SK-N-SH (cell line): ENCODE data around the gene C1orf159. TPM values are rescaled to one million over a fixed set of nuclear protein-coding genes. Genes with fewer than 3 reads are reported as not detected.

Experiments used
- CTCF ChIA-PET: fragments of 300-600, 350-600 bp; formaldehyde crosslinking; extraction: SDS; loops from one replicate; lab custom pipeline; 2021; lab: Yijun Ruan, JAX
- POLR2A ChIA-PET: fragments of 350-600 bp; sonication (Branson Sonifier 250); formaldehyde crosslinking; extraction: SDS; loops from one replicate; lab custom pipeline; 2020; ENCODE audit warnings: antibody characterized with exemption, inconsistent platforms; lab: Yijun Ruan, JAX
- DNase-seq: peaks from one replicate; pipeline ENCODE4 v3.0.0; 2012
- H2AFZ ChIP-seq: fragments of 200-600 bp; sonication (generic); 2 replicates; pipeline ENCODE4 v1.8.1; 2016; ENCODE audit warnings: antibody characterized with exemption, mild to moderate bottlenecking, low read depth
- H3F3A ChIP-seq: fragments of 200-600 bp; sonication (generic); replicated peaks from 2 replicates; pipeline ENCODE3; 2016; ENCODE audit warnings: antibody characterized with exemption, mild to moderate bottlenecking; ENCODE audit not compliant: insufficient read depth
- H3K27ac ChIP-seq, 2 experiments: fragments of 200-500 bp in 1 of 2; fragments of 200-600 bp in 1 of 2; sonication (Bioruptor generic) in 1 of 2; sonication (generic), shearing (Covaris generic) in 1 of 2; 2 replicates each; pipeline versions ENCODE4 v1.5.1 to v1.6.1; 2014 to 2016; ENCODE audit warnings: low read depth in 2 of 2, inconsistent platforms in 1 of 2, low read length in 1 of 2, mild to moderate bottlenecking in 1 of 2, mixed read lengths in 1 of 2
- H3K27me3 ChIP-seq: fragments of 200-600 bp; sonication (generic), shearing (Covaris generic); 2 replicates; pipeline ENCODE4 v1.6.1; 2016; ENCODE audit warnings: mixed run types; ENCODE audit not compliant: insufficient read depth
- H3K36me3 ChIP-seq, 2 experiments: fragments of 200-500 bp in 1 of 2; fragments of 200-600 bp in 1 of 2; sonication (Bioruptor generic) in 1 of 2; sonication (generic) in 1 of 2; replicated peaks in 1 of 2; 2 replicates each; pipeline versions ENCODE3 to v1.5.1; 2014 to 2016; ENCODE audit warnings: low read length in 1 of 2, mild to moderate bottlenecking in 1 of 2; ENCODE audit not compliant: insufficient read depth in 2 of 2, control insufficient read depth in 1 of 2
- H3K4me1 ChIP-seq, 2 experiments: fragments of 200-500 bp in 1 of 2; fragments of 200-600 bp in 1 of 2; sonication (Bioruptor generic) in 1 of 2; sonication (generic), shearing (Covaris generic) in 1 of 2; 2 replicates each; pipeline versions ENCODE4 v1.5.1 to v1.6.1; 2014 to 2016; ENCODE audit warnings: low read depth in 1 of 2, low read length in 1 of 2, mixed run types in 1 of 2; ENCODE audit not compliant: insufficient read depth in 2 of 2, control insufficient read depth in 1 of 2
- H3K4me2 ChIP-seq: fragments of 200-600 bp; sonication (generic), shearing (Covaris generic); 2 replicates; pipeline ENCODE4 v1.6.1; 2017; ENCODE audit warnings: mixed run types
- H3K4me3 ChIP-seq, 2 experiments: fragments of 200-500 bp in 1 of 2; fragments of 200-600 bp in 1 of 2; sonication (Bioruptor generic) in 1 of 2; sonication (generic), shearing (Covaris generic) in 1 of 2; 2 replicates each; pipeline versions ENCODE4 v1.5.1 to v1.8.1; 2014 to 2016; ENCODE audit warnings: low read depth in 2 of 2, inconsistent platforms in 1 of 2, low read length in 1 of 2, mild to moderate bottlenecking in 1 of 2, mixed read lengths in 1 of 2, moderate library complexity in 1 of 2
- H3K79me2 ChIP-seq: fragments of 200-600 bp; sonication (generic); 2 replicates; pipeline ENCODE4 v1.8.1; 2017; ENCODE audit warnings: mild to moderate bottlenecking; ENCODE audit not compliant: insufficient read depth
- H3K9ac ChIP-seq: fragments of 200-600 bp; sonication (generic); 2 replicates; pipeline ENCODE4 v1.6.1; 2017; ENCODE audit warnings: mixed run types
- H3K9me2 ChIP-seq: fragments of 200-600 bp; sonication (generic); 2 replicates; pipeline ENCODE4 v1.6.1; 2017; ENCODE audit warnings: mixed run types
- H3K9me3 ChIP-seq: fragments of 200-600 bp; sonication (generic); 2 replicates; pipeline ENCODE4 v1.6.1; 2017; ENCODE audit warnings: mixed run types, mild to moderate bottlenecking, moderate library complexity
- H4K20me1 ChIP-seq: fragments of 200-600 bp; sonication (generic); 2 replicates; pipeline ENCODE4 v1.6.1; 2017; ENCODE audit warnings: mild to moderate bottlenecking, mixed run types; ENCODE audit not compliant: insufficient read depth
- CHD2 ChIP-seq: fragments of 150-350 bp; IDR thresholded peaks from 2 replicates; pipeline ENCODE4 v1.6.1; 2018; ENCODE audit warnings: low read length; ENCODE audit not compliant: partially characterized antibody
- EP300 ChIP-seq, 2 experiments: IDR thresholded peaks; 2 replicates each; pipeline versions ENCODE4 v1.4.0 to v1.6.1; 2012; ENCODE audit warnings: borderline replicate concordance in 1 of 2, low read depth in 1 of 2, low read length in 1 of 2
- EZH2phosphoT487 ChIP-seq: fragments of 200-600 bp; sonication (generic); IDR thresholded peaks from 2 replicates; pipeline ENCODE4 v1.6.1; 2017; ENCODE audit warnings: low read depth, mixed run types, mild to moderate bottlenecking, antibody characterized with exemption, moderate library complexity, borderline replicate concordance
- FOSL2 ChIP-seq: IDR thresholded peaks from 2 replicates; pipeline ENCODE4 v1.4.0; 2012; ENCODE audit warnings: low read depth, mild to moderate bottlenecking, moderate library complexity, borderline replicate concordance
- FOXJ3 ChIP-seq: sonication (generic); formaldehyde crosslinking; IDR thresholded peaks from 2 replicates; pipeline ENCODE4 v1.5.1; 2020; ENCODE audit warnings: mild to moderate bottlenecking, missing genetic modification reagents
- FOXM1 ChIP-seq: IDR thresholded peaks from 2 replicates; pipeline ENCODE4 v1.4.0; 2012; ENCODE audit warnings: low read depth, mild to moderate bottlenecking
- GABPA ChIP-seq: IDR thresholded peaks from 2 replicates; pipeline ENCODE4 v1.4.0; 2012; ENCODE audit warnings: low read depth, mild to moderate bottlenecking
- JUND ChIP-seq: IDR thresholded peaks from 2 replicates; pipeline ENCODE4 v1.4.0; 2012
- MAX ChIP-seq: IDR thresholded peaks from 2 replicates; pipeline ENCODE4 v1.4.0; 2012; ENCODE audit warnings: low read depth
- MXI1 ChIP-seq: IDR thresholded peaks from 2 replicates; pipeline ENCODE4 v1.6.1; 2012; ENCODE audit warnings: mild to moderate bottlenecking, low read depth, low read length, improper control_type of control experiment
- RCOR1 ChIP-seq: fragments of 150-350 bp; IDR thresholded peaks from 2 replicates; pipeline ENCODE4 v1.6.1; 2017; ENCODE audit warnings: antibody characterized with exemption, low read length
- RFX5 ChIP-seq: IDR thresholded peaks from 2 replicates; pipeline ENCODE4 v1.6.1; 2012; ENCODE audit warnings: mild to moderate bottlenecking, improper control_type of control experiment, low read length
- WGBS: methylation state at CpG from one replicate; pipeline ENCODE4 v1.1.6; 2017; ENCODE audit warnings: low lambda C conversion rate; 5-methylcytosine and 5-hydroxymethylcytosine counted together
- polyA plus RNA-seq, 3 experiments: library from polyadenylated mRNA; depleted of rRNA; stranded (reverse); fragments of >200 nt; gene quantifications; 2 replicates each; pipeline ENCODE4 v1.2.3, GENCODE V29; 2012
- TF ChIP-seq, protein P1 (sequence below): IDR thresholded peaks from 2 replicates; pipeline ENCODE4; 2012
- TF ChIP-seq, protein P2 (sequence below): fragments of 150-350 bp; IDR thresholded peaks from 2 replicates; pipeline ENCODE4 v1.6.1; 2017; ENCODE audit warnings: antibody characterized with exemption, low read length, low read depth, borderline replicate concordance
- TF ChIP-seq, protein P3 (sequence below): IDR thresholded peaks from 2 replicates; pipeline ENCODE4 v1.4.0; 2012; ENCODE audit warnings: low read depth, borderline replicate concordance
- TF ChIP-seq, protein P4 (sequence below): IDR thresholded peaks from 2 replicates; pipeline ENCODE4 v1.6.1; 2012; ENCODE audit warnings: mild to moderate bottlenecking, low read depth, low read length, moderate library complexity

C1orf159 gene
- polyA plus RNA-seq, 1 of the 3 experiments (the other 2 are of a cell fraction) = 10.2 TPM

GRCh38 chr1:1132956-1133750, 17.3 kb upstream of the C1orf159 start:
- no peak overlapping the region for H3K27ac ChIP-seq
- H4K20me1 ChIP-seq = no peaks in the 10 kb centered on the region
- WGBS = 60% methylated on average over 7 of the region's 32 CpGs
- no peaks in the 10 kb centered on the region for H3F3A ChIP-seq
- H3K9ac ChIP-seq = no peak overlapping the region
- no peak for DNase-seq
- H3K36me3 ChIP-seq = no peaks in the 10 kb centered on the region
- no peak for TF ChIP-seq EP300 (IDR thresholded peaks at IDR 0.05; ENCODE audit: borderline replicate concordance in 1 of 2, low read depth in 1 of 2, low read length in 1 of 2)
- TF ChIP-seq, all 33 proteins: peak for 0
- no peaks in the 10 kb centered on the region for H3K79me2 ChIP-seq
- H3K9me2 ChIP-seq = no peaks in the 10 kb centered on the region
- ChIA-PET CTCF (interaction anchor here (1.0 kb wide), 1 partner anchor 11 kb away, joined by 3 read pairs; no protein-coding TSS in a partner anchor), POLR2A (no interaction called here)
- H3K4me3 ChIP-seq = no peak overlapping the region
- no peak overlapping the region for H3K4me2 ChIP-seq
- no peaks in the 10 kb centered on the region for H3K9me3 ChIP-seq
- H3K4me1 ChIP-seq = no peaks in the 10 kb centered on the region
- H3K27me3 ChIP-seq = no peaks in the 10 kb centered on the region
- no peak overlapping the region for H2AFZ ChIP-seq

DNA sequence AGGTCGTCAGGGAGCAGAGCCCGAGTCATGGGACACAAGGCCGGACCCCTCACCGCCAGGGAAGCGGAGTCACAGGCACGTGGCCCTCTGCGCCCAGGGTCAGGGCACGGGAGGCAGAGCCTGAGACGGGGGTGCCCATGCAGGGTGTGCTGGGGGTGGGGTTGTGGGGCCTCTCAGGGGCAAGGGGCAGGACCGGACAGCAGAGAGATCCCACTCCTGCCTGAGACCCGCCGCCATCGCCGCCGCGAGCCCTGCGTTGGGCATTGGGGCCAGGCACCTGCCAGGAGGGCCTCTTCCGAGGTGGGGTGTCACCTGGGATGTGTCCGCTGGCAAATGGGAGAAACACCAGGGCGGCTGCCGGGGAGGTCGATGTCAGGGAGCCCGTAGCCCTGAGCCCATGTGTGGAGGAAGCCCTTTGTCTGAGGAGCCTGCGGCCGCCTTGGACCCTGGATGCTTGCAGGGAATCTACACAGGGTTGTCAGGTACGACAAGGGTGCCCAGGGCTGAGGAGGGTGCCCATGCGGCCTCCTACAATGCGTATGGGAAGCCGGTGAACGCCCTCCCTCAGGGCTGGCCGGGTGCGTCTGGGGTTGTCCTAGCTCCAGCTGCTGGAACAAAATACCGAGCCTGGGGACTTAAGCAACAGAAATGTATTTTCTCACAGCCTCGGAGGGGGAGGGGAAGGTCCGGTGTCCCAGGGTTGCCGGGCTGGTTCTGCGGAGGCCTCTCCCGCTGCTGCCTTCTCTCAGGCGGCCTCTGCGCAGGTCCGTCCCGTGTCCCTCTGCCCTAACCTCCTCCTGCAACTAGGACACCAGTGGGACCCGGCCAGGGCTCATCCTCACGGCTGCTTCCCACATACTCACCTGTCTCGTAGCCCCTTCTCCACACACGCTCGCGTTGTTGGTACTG, 16.4 kb upstream of the C1orf159 start:
- no peak overlapping the region for H3K27ac ChIP-seq
- no peaks in the 10 kb centered on the region for H3K27me3 ChIP-seq
- ChIA-PET CTCF (no interaction called here), POLR2A (no interaction called here)
- no peaks in the 10 kb centered on the region for H3K9me2 ChIP-seq
- no peaks in the 10 kb centered on the region for H3K79me2 ChIP-seq
- no peaks in the 10 kb centered on the region for H3F3A ChIP-seq
- no peak for DNase-seq
- H3K9me3 ChIP-seq = no peaks in the 10 kb centered on the region
- no peaks in the 10 kb centered on the region for H4K20me1 ChIP-seq
- no peaks in the 10 kb centered on the region for H3K36me3 ChIP-seq
- H3K9ac ChIP-seq = no peak overlapping the region
- H3K4me2 ChIP-seq = no peak overlapping the region
- H3K4me1 ChIP-seq = no peaks in the 10 kb centered on the region
- 74% methylated on average over 24 of the region's 48 CpGs for WGBS
- H2AFZ ChIP-seq = no peak overlapping the region
- H3K4me3 ChIP-seq = no peak overlapping the region
- TF ChIP-seq FOXJ3 (CRISPR knock-in tag) (no peak), EZH2phosphoT487 (no peak), FOXM1 (no peak), GABPA (no peak), RCOR1 (no peak), FOSL2 (no peak), EP300 (IDR thresholded peaks at IDR 0.05; ENCODE audit: borderline replicate concordance in 1 of 2, low read depth in 1 of 2, low read length in 1 of 2) (no peak), CHD2 (no peak), MXI1 (no peak), RFX5 (no peak), MAX (no peak), JUND (no peak)
- TF ChIP-seq, protein P1, sequence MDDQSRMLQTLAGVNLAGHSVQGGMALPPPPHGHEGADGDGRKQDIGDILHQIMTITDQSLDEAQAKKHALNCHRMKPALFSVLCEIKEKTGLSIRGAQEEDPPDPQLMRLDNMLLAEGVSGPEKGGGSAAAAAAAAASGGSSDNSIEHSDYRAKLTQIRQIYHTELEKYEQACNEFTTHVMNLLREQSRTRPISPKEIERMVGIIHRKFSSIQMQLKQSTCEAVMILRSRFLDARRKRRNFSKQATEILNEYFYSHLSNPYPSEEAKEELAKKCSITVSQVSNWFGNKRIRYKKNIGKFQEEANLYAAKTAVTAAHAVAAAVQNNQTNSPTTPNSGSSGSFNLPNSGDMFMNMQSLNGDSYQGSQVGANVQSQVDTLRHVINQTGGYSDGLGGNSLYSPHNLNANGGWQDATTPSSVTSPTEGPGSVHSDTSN = no peak
- TF ChIP-seq, protein P2, sequence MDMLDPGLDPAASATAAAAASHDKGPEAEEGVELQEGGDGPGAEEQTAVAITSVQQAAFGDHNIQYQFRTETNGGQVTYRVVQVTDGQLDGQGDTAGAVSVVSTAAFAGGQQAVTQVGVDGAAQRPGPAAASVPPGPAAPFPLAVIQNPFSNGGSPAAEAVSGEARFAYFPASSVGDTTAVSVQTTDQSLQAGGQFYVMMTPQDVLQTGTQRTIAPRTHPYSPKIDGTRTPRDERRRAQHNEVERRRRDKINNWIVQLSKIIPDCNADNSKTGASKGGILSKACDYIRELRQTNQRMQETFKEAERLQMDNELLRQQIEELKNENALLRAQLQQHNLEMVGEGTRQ = no peak
- TF ChIP-seq, protein P3, sequence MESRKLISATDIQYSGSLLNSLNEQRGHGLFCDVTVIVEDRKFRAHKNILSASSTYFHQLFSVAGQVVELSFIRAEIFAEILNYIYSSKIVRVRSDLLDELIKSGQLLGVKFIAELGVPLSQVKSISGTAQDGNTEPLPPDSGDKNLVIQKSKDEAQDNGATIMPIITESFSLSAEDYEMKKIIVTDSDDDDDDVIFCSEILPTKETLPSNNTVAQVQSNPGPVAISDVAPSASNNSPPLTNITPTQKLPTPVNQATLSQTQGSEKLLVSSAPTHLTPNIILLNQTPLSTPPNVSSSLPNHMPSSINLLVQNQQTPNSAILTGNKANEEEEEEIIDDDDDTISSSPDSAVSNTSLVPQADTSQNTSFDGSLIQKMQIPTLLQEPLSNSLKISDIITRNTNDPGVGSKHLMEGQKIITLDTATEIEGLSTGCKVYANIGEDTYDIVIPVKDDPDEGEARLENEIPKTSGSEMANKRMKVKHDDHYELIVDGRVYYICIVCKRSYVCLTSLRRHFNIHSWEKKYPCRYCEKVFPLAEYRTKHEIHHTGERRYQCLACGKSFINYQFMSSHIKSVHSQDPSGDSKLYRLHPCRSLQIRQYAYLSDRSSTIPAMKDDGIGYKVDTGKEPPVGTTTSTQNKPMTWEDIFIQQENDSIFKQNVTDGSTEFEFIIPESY = no peak
- TF ChIP-seq, protein P4, sequence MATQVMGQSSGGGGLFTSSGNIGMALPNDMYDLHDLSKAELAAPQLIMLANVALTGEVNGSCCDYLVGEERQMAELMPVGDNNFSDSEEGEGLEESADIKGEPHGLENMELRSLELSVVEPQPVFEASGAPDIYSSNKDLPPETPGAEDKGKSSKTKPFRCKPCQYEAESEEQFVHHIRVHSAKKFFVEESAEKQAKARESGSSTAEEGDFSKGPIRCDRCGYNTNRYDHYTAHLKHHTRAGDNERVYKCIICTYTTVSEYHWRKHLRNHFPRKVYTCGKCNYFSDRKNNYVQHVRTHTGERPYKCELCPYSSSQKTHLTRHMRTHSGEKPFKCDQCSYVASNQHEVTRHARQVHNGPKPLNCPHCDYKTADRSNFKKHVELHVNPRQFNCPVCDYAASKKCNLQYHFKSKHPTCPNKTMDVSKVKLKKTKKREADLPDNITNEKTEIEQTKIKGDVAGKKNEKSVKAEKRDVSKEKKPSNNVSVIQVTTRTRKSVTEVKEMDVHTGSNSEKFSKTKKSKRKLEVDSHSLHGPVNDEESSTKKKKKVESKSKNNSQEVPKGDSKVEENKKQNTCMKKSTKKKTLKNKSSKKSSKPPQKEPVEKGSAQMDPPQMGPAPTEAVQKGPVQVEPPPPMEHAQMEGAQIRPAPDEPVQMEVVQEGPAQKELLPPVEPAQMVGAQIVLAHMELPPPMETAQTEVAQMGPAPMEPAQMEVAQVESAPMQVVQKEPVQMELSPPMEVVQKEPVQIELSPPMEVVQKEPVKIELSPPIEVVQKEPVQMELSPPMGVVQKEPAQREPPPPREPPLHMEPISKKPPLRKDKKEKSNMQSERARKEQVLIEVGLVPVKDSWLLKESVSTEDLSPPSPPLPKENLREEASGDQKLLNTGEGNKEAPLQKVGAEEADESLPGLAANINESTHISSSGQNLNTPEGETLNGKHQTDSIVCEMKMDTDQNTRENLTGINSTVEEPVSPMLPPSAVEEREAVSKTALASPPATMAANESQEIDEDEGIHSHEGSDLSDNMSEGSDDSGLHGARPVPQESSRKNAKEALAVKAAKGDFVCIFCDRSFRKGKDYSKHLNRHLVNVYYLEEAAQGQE = no peak
